ENCODE results near the gene NUF2.
"Not testable (repeated sequence)": the region's sequence is repeated elsewhere in the genome, so short reads cannot be mapped to it uniquely, and the experiment has no call there.

Gene NUF2

DNA sequence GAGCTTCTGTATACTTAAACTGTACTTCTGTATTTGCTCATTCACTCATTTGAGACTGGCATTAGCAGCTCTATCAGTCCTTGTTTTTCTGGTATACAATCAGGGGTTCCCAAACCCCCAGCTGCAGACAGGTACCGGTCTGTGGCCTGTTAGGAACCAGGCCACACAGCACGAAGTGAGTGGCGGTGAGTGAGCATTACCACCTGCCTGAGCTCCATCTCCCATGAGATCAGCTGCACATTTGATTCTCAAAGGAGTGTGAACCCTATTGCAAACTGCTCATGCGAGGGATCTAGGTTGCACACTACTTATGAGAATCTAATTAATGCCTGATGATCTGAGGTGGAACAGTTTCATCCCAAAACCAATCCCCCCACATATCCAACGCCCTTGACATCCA lies 18.2 kb upstream of the NUF2 start:
- Mint-ChIP-seq H3K27me3 (no peaks in the 10 kb centered on the region), H3K27ac (no peak overlapping the region), H3K4me1 (no peaks in the 10 kb centered on the region), H3K9me3 (no peaks in the 10 kb centered on the region), H3K36me3 (peaks cover 29 to 43% of the 10 kb centered on the region in 2 donors), H3K4me3 (no peak overlapping the region)
- ATAC-seq (replicated peaks), result no peak
- no peak for DNase-seq

DNA sequence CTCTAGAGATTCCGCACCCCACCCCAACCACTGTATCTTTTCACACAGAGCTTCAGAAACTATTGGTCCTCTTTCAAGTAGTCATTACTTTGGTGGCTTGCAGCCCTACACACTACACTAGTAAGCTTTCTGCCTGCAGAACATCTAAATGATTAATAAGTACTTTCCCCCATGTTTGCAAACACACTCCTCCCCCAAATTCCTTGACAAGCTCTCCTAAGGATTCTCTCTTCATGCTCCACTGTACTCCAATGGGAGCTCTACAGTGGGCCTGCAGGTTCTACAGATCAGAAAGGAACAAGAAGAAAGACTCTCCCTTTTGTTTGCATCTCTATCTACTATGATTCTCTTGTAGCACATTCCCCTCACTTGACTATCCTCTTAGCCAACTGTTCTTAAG lies 16.3 kb upstream of the NUF2 start:
- Mint-ChIP-seq H3K27ac (no peak overlapping the region), H3K4me1 (no peaks in the 10 kb centered on the region), H3K4me3 (no peak overlapping the region), H3K9me3 (no peaks in the 10 kb centered on the region), H3K27me3 (no peaks in the 10 kb centered on the region), H3K36me3 (peaks cover 24 to 44% of the 10 kb centered on the region in 2 donors)
- no peak for ATAC-seq (replicated peaks)
- DNase-seq, result no peak

DNA sequence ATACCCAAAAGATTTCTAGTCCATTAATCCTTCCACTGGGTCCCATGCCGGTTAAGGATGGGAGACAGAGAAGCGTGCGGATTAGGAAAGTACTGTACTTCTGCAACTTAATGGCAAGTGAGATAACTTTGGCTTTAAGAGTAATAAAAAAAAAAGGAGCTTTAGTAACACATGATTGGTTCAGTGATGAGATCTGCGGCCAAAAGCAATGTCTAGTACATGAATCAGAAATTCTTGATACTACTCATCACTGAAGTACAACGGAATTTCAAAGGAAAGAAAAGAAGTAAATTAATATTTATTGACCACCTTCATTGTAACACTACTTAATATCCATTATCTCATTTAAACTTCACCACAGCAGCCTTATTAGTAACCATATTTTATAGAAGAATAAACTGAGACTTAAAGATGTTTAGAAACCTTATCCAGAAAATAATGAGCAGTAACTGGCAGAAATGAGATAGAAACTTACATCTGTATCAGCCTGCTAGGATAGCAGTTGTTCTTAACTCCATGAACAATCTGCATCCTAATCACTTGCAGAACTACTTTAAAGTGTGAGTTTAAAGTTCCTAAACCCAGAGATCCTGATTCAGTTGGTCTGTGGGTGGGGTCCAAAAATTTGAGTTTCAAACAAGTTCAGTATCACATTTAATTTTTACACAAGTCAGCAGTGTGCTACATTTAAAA lies 14.1 kb upstream of the NUF2 start:
- peaks cover 22 to 52% of the 10 kb centered on the region in 2 donors for H3K36me3 Mint-ChIP-seq
- ATAC-seq (replicated peaks) (no peak), DNase-seq (no peak)
- H3K27ac Mint-ChIP-seq, result no peak overlapping the region
- H3K4me3 Mint-ChIP-seq, result no peak overlapping the region
- no peaks in the 10 kb centered on the region for H3K4me1 Mint-ChIP-seq
- H3K9me3 Mint-ChIP-seq, result no peaks in the 10 kb centered on the region
- no peaks in the 10 kb centered on the region for H3K27me3 Mint-ChIP-seq

DNA sequence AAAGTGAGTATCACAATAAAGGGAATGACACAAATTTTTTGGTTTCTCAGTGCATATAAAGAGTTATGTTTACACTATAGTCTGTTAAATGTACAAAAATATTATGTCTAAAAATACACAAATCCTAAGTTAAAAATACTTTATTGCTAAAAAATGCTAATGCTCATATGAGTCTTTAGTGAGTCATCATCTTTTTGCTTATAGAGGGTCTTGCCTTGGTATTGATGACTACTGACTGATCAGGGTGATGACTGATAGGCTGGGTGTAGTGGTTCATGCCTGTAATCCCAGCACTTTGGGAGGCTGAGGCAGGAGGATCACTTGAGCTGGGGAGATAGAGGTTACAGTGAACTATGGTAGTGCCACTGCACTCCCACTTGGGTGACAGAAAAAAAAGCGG lies 12.9 kb upstream of the NUF2 start:
- DNase-seq, result no peak
- Mint-ChIP-seq H3K9me3 (no peaks in the 10 kb centered on the region), H3K4me3 (no peak overlapping the region), H3K27me3 (no peaks in the 10 kb centered on the region), H3K4me1 (no peaks in the 10 kb centered on the region), H3K36me3 (peaks cover 17 to 44% of the 10 kb centered on the region in 2 donors), H3K27ac (no peak overlapping the region)
- no peak for ATAC-seq (replicated peaks)

DNA sequence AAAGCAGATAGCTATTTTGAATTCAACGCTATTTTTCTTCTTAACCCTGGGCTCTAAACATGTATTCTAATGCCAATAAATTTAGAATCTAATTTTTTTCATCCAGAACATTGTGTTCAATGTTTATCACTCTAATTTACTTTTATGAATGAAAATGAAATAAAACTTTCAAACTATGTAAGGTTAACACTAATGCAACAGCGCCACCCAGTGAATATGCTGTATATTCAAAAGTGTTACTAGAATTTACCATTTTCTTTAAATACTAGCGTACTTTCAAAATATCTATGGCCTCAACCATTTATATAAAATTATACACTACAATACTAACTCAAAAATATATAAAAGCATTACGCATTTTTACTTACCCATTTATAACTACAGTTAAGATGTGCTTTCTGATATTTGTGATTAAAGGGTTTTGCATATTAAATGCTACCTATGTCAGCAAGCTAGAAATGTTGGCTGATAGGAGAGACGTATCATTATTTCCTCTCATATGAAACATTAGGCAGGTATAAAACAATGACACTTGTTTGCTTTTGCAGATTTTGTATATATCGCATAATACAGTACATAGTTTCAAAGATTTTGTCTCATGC lies 5.9 kb upstream of the NUF2 start:
- H3K4me1 Mint-ChIP-seq, result peaks cover 2 to 4% of the 10 kb centered on the region in 2 donors
- DNase-seq (no peak), ATAC-seq (replicated peaks) (no peak)
- no peak overlapping the region for H3K4me3 Mint-ChIP-seq
- no peak overlapping the region for H3K27ac Mint-ChIP-seq
- peaks cover 3 to 12% of the 10 kb centered on the region in 2 donors for H3K36me3 Mint-ChIP-seq
- H3K9me3 Mint-ChIP-seq, result no peaks in the 10 kb centered on the region
- H3K27me3 Mint-ChIP-seq, result no peaks in the 10 kb centered on the region

DNA sequence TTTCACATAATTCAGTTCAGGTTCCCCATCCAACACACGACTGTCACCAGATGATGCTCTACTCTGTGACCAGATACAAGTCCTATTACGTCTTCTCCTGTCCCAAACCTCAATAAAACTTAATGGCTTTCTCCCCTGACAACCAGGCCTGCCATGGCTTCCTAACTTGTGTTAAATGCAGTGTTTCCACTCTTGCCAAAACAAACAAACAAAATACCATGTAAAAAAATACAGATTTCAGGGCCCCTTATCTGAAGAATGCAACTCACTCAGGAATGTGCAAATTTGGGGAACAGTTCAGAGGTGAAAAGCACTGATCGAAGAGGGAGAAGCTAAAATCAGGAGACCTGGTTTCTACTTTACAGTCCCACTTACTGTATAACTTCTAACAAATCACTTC lies 863 bp upstream of the NUF2 start:
- Mint-ChIP-seq H3K27ac (peak overlapping the region; percentile 94), H3K4me3 (peak overlapping the region; percentile 86 to 88), H3K36me3 (no peaks in the 10 kb centered on the region), H3K27me3 (no peaks in the 10 kb centered on the region), H3K4me1 (peaks cover 3 to 13% of the 10 kb centered on the region in 2 donors), H3K9me3 (no peaks in the 10 kb centered on the region)
- DNase-seq, result no peak
- no peak for ATAC-seq (replicated peaks)

DNA sequence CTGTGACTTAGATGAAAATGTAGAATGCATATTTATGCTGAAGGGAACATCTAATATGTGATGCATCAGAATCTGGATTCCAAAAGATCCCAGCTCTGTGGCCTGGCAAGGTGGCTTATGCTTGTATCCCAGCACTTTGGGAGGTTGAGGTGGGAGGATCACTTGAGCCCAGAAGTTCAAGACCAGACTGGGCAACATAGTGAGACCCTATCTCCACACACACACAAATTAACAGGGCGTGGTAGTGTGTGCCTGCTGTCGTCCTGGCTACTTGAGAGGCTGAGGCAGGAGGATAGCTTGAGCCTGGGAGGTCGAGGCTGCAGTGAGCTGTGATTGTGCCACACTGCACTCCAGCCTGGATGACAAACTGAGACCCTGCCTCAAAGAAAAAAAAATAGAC lies 1.6 kb downstream of the NUF2 start:
- not testable (repeated sequence) for ATAC-seq (replicated peaks); H3K27ac Mint-ChIP-seq; H3K9me3 Mint-ChIP-seq; H3K27me3 Mint-ChIP-seq; H3K4me3 Mint-ChIP-seq; DNase-seq; H3K36me3 Mint-ChIP-seq
- H3K4me1 Mint-ChIP-seq, result peaks cover 3 to 13% of the 10 kb centered on the region in 2 donors

DNA sequence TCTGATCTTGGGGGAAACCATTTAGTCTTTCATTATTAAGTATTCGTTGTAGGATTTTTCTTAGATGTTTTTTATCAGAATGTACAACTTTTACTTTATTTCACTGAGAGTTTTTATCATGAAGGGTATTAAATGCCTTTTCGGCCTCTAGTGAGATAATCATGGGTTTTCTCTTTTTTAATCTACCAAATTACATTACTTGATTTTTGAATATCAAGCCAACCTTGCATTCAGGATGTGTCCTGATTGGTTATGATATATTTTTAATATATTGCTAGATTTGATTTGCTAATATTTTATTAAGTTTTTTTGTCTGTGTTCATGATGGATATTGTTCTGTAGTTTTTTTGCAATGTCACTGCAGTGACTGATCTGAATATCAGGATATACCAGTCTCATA lies 9.4 kb downstream of the NUF2 start:
- no peaks in the 10 kb centered on the region for H3K27me3 Mint-ChIP-seq
- ATAC-seq (replicated peaks), result no peak
- H3K9me3 Mint-ChIP-seq, result peaks cover 4 to 12% of the 10 kb centered on the region in 2 donors
- no peaks in the 10 kb centered on the region for H3K4me1 Mint-ChIP-seq
- peaks cover 9 to 21% of the 10 kb centered on the region in 2 donors for H3K36me3 Mint-ChIP-seq
- no peak overlapping the region for H3K4me3 Mint-ChIP-seq
- no peak overlapping the region for H3K27ac Mint-ChIP-seq
- no peak for DNase-seq

DNA sequence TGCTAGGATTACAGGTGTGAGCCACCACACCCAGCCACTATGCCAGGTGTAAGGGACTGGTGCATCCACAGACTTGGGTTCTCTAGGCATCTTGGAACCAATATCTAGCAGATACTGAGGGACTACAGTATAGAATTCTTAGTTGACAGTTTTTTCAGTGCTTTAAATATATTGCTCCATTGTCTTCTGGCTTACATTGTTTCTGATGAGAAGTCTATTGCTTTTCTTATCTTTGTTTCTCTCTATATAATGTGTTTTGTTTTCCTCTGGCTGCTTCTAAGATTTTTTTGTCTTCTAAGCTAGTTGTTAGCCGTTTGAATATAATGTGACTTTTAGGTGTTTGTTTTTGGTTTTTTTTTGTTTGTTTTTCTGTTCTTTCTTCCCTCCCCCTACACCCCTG lies 13.5 kb downstream of the NUF2 start:
- Mint-ChIP-seq H3K9me3 (peaks cover 5 to 13% of the 10 kb centered on the region in 2 donors), H3K27me3 (no peaks in the 10 kb centered on the region), H3K27ac (no peak overlapping the region), H3K36me3 (peaks cover 10 to 29% of the 10 kb centered on the region in 2 donors), H3K4me3 (no peak overlapping the region), H3K4me1 (no peaks in the 10 kb centered on the region)
- ATAC-seq (replicated peaks) (no peak), DNase-seq (no peak)

DNA sequence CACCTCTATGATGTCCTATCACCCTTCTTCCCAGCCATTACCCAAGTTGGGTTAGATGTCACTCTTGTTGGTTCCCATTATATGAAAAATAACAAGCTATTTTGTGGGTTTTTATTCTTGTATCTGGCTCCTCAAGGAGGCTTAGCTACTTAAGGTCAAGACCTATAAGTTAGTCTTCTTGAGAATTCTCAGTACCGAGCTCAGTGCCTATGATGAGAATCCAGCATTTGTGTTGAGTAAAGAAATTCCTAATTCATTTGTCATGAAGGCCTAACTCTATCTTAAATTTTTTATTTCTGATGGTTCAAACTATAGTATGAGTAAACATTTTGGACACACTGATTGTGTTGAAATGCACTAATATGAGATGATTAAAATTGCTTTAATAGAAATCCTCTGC lies 15.9 kb downstream of the NUF2 start:
- ATAC-seq (replicated peaks) (no peak), DNase-seq (no peak)
- no peaks in the 10 kb centered on the region for H3K27me3 Mint-ChIP-seq
- H3K9me3 Mint-ChIP-seq, result peaks cover 5 to 6% of the 10 kb centered on the region in 2 donors
- H3K27ac Mint-ChIP-seq, result no peak overlapping the region
- no peak overlapping the region for H3K4me3 Mint-ChIP-seq
- peaks cover 10 to 16% of the 10 kb centered on the region in 2 donors for H3K36me3 Mint-ChIP-seq
- H3K4me1 Mint-ChIP-seq, result no peaks in the 10 kb centered on the region

DNA sequence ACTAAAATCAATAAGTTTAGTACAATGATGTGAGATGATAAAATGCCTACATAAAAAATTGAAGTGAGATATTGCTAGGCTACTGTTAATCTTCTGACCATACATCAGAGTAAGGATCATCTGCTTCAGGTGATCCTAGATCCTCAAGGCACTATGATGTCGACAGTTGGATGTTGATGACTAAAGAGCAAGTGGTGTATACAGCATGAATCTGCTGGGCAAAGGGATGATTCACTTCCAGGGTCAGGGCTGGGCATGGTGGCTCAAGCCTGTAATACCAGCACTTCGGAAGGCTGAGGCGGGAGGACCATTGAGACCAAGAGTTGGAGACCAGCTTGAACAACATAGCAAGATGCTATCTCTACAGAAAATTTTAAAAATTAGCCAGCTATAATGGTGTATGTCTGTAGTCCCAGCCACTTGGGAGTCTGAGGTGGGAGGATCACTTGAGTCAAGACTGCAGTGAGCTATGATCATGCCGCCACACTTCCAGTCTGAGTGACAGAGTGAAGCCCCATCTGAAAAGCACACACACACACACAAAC lies 24.6 kb downstream of the NUF2 start:
- Mint-ChIP-seq H3K9me3 (no peaks in the 10 kb centered on the region), H3K27ac (no peak overlapping the region), H3K4me1 (no peaks in the 10 kb centered on the region), H3K36me3 (peaks cover 6 to 7% of the 10 kb centered on the region in 2 donors), H3K27me3 (no peaks in the 10 kb centered on the region), H3K4me3 (no peak overlapping the region)
- no peak for DNase-seq
- no peak for ATAC-seq (replicated peaks)

DNA sequence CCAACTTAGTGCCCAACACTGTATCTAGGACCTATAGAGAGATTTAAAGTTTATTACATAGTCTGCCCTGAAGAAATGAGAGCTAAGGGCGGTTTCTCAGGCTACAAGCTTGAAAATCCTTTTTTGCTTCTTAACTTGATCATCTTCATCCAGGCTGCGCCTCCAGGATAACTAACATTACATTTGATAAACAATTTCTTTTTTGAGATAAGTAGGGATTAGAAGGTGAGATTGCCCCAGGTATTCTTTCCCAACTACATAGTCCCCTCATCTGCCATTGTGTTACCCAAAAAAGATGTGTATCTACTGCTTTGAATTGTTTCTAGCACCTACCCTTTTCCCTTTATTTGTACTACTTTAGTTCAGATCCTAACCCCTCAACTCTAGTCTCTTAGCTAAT lies 25.4 kb downstream of the NUF2 start:
- ATAC-seq (replicated peaks) (no peak), DNase-seq (no peak)
- Mint-ChIP-seq H3K27ac (no peak overlapping the region), H3K4me3 (no peak overlapping the region), H3K4me1 (no peaks in the 10 kb centered on the region), H3K36me3 (peaks cover 7 to 8% of the 10 kb centered on the region in 2 donors), H3K9me3 (no peaks in the 10 kb centered on the region), H3K27me3 (no peaks in the 10 kb centered on the region)

DNA sequence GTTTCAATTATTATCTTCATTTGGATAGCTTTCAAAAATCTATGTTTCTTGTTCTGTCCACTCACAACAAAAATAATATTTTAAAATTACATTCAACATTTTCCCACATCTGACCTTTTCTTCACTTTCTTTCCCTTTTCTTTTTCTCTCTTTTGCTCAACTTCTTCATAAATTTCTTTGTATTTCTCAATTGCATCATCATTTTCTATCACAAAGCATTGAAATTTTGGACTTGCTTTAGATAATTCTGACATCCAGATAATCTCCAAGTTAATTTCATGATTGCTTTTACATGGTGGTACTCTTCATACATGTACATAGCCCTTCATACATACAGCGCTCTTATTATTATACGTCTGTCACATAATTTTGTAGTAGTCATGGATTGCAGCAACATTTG lies 30.2 kb downstream of the NUF2 start:
- no peak for DNase-seq
- Mint-ChIP-seq H3K9me3 (no peaks in the 10 kb centered on the region), H3K36me3 (peaks cover 4 to 6% of the 10 kb centered on the region in 2 donors), H3K4me3 (no peak overlapping the region), H3K27ac (no peak overlapping the region), H3K27me3 (no peaks in the 10 kb centered on the region), H3K4me1 (no peaks in the 10 kb centered on the region)
- no peak for ATAC-seq (replicated peaks)

DNA sequence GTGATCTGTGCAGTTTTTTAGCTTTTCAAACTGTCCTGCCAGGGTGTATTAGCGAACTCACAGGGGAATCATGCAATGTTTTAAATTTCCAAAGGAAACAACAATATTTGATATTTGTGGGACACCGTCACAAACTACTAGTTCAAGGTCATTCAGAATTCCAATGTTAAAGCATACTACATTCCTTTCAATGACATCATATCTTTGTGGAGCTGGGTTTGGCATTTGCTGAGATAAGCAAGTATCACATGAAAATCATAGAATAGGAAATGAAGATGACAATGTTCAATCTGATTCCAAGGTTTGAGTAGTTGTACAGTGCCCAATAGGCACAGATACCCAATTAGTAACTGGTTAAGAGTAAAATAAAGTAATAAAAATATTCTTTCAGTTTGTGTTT lies 35.6 kb downstream of the NUF2 start:
- no peak overlapping the region for H3K4me3 Mint-ChIP-seq
- ATAC-seq (replicated peaks) (no peak), DNase-seq (no peak)
- peaks cover under 1 to 15% of the 10 kb centered on the region in 2 donors for H3K27me3 Mint-ChIP-seq
- peaks cover 0 to 6% of the 10 kb centered on the region in 2 donors for H3K4me1 Mint-ChIP-seq
- H3K9me3 Mint-ChIP-seq, result no peaks in the 10 kb centered on the region
- no peaks in the 10 kb centered on the region for H3K36me3 Mint-ChIP-seq
- H3K27ac Mint-ChIP-seq, result no peak overlapping the region

DNA sequence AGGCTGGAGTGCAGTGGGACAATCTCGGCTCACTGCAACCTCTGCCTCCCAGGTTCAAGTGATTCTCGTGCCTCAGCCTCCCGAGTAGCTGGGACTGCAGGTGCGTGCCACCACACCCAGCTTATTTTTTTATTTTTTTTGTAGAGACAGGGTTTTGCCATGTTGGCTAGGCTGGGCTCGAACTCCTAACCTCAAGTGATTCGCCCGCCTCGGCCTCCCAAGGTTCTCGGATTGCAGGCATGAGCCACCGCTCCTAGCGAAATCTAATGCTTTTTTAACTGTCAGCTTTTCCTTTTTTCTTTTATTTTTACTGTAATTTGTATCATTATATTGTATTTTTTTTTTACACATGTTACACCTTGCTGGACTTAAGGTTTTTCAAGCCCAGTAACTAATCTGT lies 36.4 kb downstream of the NUF2 start:
- H3K27me3 Mint-ChIP-seq, result peaks cover 8 to 22% of the 10 kb centered on the region in 2 donors
- not testable (repeated sequence) for H3K36me3 Mint-ChIP-seq; H3K4me1 Mint-ChIP-seq; DNase-seq; ATAC-seq (replicated peaks); H3K9me3 Mint-ChIP-seq; H3K4me3 Mint-ChIP-seq; H3K27ac Mint-ChIP-seq
